WI38 (cell line): ENCODE results near the gene STX16.

Source experiments
- H3K4me3 ChIP-seq: 2 replicates; pipeline ENCODE4 v1.5.1; 2011; ENCODE audit warnings: low read depth, mild to moderate bottlenecking, control low read depth, low read length
- CTCF ChIP-seq: IDR thresholded peaks from 2 replicates; pipeline ENCODE4 v1.5.1; 2012; ENCODE audit warnings: low read depth, mild to moderate bottlenecking, control low read depth, low read length

Gene STX16

GRCh38 chr20:58664883-58665282 is 13.8 kb downstream of the STX16 start:
- no peak overlapping the region for H3K4me3 ChIP-seq
- TF ChIP-seq CTCF, result no peak

- TF ChIP-seq CTCF, result no peak
- H3K4me3 ChIP-seq, result no peak overlapping the region
These were observed 14.5 kb downstream of the STX16 start for GRCh38 chr20:58665606-58666005.

- no peak for TF ChIP-seq CTCF
- H3K4me3 ChIP-seq, result no peak overlapping the region
These were observed 15.6 kb downstream of the STX16 start for GRCh38 chr20:58666702-58667101.

- H3K4me3 ChIP-seq, result no peak overlapping the region
- TF ChIP-seq CTCF, result no peak
These were observed 16.9 kb downstream of the STX16 start for GRCh38 chr20:58667975-58668374.

- no peak overlapping the region for H3K4me3 ChIP-seq
- no peak for TF ChIP-seq CTCF
These were observed 17.8 kb downstream of the STX16 start for GRCh38 chr20:58668901-58669286.

- no peak overlapping the region for H3K4me3 ChIP-seq
- TF ChIP-seq CTCF, result no peak
These were observed 18.4 kb downstream of the STX16 start for GRCh38 chr20:58669287-58670006.

- TF ChIP-seq CTCF, result no peak
- H3K4me3 ChIP-seq, result no peak overlapping the region
These were observed 19.0 kb downstream of the STX16 start for GRCh38 chr20:58670102-58670501.
